HEK293T (cell line): ENCODE measurements around the gene DERL3.

Experiments
- FOXK2 ChIP-seq: fragments of 450-650 bp; IDR thresholded peaks from 2 replicates; pipeline ENCODE4 v1.6.1; 2016; ENCODE audit warnings: mild to moderate bottlenecking
- HDGF ChIP-seq: fragments of 450-650 bp; IDR thresholded peaks from 2 replicates; pipeline ENCODE4 v1.6.1; 2017; ENCODE audit warnings: antibody characterized with exemption, borderline replicate concordance

DNA sequence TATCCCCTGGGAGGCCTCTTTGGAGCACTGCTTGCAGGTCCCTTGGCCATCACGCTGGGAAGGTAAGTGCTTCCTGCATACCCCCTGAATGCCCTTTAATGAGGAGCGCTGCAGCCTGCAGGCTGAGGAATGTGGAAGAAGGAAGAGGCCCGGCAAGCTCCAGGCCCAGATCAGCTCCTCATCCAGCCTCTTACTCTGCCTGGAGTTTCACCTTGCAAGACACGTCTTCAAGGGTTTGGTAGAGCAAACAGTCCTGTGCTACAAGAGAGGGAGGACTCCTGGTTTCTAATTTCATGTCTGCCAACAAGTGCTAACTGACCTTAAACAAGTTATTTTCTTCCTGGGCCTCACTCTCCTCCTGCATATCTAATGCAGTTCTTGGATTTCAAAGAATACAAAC, 29.8 kb upstream of the DERL3 start:
- no peak for TF ChIP-seq HDGF
- TF ChIP-seq FOXK2: no peak
